ENCODE measurements around the gene POLG.
A peak's percentile ranks its signal among the peaks of the same experiment; 100 is the strongest.

POLG gene

DNA sequence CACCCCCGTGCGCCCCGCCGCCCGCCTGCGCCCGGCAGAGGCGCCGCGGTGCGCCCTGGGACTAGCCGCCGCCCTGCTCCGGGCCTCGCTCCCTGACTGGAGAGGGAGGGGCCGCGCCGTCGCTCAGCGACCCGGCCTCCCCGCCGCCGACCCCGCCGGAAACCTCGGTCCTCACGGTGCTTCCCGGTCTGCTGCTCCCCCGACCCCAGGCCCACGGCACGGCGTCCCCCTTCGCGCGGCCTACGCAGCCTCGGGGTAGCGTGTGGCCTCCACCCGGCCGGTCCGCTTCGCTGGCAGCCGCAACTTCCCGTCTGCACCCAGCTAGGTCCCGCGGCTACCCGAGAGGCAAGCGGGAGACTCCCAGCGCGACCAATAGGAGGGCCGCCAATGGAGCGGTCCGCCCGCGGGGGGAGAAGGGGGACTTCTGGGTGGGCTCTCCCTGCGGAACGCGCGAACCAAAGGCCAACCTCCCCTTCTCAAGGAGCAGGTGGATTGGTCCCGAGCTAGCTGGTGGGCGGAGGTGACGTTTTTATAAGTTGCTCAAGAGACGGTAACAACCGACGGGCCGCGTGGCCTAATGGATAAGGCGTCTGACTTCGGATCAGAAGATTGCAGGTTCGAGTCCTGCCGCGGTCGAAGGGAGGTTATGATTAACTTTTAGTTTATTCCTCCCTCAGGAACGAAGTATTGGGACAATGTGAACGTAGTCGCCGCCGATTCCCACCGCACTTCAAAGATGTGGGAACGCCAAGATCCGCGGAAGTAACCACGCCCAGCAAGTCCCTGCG lies at the start of gene POLG:
Gene POLG (minus strand): TSS at position 315 of the 788 bp plus-strand sequence. CDS start 1,070 bp downstream, outside the sequence.
- peak; percentile 87 for DNase-seq

GRCh38 chr15:89384176-89384604 lies 49.6 kb upstream of the POLG start:
- DNase-seq = no peak

DNA sequence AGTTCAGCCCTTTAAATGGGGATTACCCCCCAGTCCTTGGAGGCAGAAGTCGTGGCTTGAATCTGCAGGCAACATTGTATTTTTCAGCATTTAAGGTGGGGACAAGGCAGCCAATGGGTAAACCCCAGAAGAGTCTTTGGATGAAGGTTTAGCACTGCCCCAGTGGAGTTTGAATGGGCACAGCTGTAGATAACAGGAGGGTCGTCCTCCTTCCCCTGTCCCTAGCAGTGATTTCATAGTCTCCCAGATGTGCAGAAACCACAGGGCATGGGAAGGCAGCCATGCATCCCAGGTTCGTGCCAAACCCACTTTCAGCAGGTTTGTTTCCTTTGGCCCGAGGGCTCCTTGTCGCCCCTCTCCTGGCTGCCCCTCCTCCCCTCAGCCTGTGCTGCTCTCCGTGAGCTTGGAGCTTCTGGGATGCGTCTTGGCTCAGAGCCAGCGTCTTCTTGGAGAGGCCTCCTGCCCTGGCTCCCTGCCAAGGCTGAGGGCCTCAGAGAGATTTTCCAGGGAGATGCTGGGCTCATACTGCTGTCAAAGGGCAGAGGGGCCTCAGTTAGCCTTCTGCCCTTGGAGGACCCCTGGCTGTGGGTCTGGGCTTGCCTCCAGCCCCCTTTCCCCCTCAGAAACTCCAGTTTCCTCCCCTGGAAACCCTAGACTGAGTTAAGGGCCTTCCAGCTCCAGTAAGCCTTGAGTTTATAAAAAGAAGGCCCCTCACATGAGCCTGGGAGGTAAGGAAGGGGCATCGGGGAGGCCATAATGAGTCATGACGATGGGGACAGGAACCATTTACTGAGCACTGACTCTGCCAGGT lies 48.9 kb upstream of the POLG start:
- DNase-seq = no peak

DNA sequence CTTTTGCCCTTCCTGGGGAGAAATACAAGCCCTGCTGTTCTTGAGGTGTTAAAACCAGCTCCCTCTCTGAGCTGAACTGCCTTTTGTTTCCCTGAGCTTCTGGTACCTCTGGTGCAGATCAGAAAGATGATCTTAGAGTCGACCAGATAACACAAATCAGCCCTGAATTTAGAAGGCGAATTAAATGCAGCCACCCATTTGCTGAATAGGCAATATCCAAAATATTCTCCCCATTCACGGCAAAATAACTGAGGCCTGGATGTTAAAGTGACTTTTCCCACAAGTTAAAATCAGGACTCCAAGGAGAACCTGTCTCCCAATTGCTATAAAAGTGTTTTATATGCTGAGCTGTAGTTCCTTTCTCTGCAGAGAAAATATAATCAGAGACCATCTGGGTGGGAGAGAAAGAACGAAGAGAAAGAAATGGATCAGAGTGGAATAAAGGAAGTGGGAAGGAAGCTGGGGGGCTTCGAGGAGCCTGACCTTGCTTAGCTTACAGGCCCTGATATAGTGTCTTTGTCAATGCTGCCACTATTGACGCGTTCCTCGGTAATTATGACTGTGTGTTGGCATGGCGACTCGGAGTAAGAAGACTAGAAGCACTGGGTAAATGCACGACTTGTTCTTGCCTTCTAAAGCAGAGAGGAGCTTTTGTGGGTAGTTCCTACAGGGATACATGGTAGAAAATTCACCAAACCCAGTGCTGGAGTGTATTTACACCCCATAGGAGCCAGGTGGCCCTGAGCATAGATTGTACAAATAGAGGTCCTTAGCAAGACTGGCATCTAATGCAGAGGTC lies 47.5 kb upstream of the POLG start:
- no peak for DNase-seq

- no peak for DNase-seq
These were observed 46.7 kb upstream of the POLG start for GRCh38 chr15:89381331-89381730.

DNA sequence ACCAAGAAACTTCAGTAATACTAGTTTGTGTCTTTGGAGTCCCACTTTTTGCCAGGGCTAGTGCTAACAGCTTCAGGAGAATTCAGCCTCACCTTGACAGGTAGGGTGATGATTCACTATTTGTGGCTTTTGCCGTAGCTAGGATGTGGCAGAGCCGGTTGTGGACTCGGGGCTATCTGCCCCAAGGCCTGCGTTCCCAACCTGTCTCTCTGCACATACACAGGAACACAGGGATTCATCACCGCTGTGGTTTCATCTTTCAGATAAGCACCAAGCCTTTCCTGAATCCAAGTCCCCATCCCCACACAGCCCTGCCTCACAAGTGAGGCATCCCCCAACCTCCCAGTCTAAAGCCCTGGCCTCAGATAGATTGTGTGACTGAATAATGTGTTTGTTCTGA lies 45.2 kb upstream of the POLG start:
- no peak for DNase-seq

DNA sequence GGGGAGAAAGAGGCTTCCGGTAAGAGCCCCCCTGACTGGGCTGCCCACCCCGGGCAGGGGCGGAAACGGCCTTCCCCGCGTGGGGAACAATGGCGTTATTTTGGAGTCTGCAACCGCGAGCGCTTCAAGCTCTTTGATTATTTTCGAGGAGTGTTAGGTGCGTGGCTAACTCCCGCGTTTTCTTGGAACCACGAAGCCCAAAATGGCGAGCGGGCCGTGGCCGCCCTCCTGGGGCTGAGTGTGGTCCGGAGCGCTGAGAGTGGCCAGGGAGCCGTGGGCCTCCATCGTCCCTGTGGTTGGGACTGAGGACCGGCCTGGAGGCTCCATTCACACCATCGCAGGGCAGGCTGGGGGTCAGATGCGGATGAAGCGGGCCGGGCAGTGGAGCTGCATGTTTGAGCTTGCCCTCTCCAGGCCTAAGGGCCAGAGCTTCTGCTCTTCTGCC lies 44.6 kb upstream of the POLG start:
- no peak for DNase-seq

GRCh38 chr15:89378296-89379151 lies 43.9 kb upstream of the POLG start:
- no peak for DNase-seq

- DNase-seq = no peak
These were observed 43.2 kb upstream of the POLG start for GRCh38 chr15:89377842-89378295.

GRCh38 chr15:89377024-89377841 lies 42.6 kb upstream of the POLG start:
- no peak for DNase-seq

GRCh38 chr15:89376388-89376787 lies 41.8 kb upstream of the POLG start:
- DNase-seq = no peak

DNA sequence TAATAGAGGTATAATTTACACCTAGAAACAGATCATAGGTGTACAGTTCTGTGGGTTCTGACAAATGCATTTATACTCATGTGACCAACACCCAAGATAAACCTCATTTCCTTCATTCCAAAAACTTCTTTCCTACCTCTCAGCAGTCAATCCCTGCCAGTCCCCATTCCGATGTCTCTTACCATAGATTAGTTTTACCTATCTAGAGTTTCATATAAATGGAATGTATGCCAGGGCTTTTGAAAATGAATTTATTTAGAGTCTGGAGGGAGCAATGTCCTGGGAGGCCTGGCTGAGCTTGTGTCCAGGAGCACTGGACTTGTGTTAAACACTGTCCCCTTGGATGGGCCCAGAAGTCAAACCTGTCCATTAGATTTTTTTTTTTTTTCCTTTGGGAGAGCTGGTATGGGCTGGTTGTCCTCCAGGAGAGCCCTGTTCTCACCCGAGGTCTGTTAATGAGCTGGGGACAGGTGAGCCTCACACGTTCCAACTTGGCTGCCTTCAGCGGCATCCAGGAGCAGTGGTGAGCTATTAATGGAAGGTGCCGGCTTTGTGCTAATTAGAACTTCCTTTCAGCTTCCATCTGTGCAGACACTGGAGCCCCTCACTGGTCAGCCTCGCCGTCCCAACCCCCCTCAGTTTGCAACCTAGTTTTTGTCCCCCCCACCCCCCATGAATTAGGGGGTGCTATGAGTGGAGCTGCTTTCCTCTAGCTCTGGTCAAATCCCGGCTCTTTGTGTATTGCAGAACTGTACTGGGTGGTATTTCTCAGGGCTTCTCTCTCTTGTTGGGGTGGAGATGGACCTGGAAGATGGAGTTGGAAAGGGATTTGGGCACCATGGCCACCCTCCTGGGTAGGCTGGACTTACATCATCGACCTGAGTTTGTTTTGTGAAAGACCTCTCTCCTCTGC lies 40.7 kb upstream of the POLG start:
- DNase-seq = no peak

GRCh38 chr15:89374086-89374981 lies 39.7 kb upstream of the POLG start:
- no peak for DNase-seq

- no peak for DNase-seq
These were observed 37.7 kb upstream of the POLG start for GRCh38 chr15:89372069-89372935.

- no peak for DNase-seq
These were observed 36.8 kb upstream of the POLG start for GRCh38 chr15:89371228-89372044.

DNA sequence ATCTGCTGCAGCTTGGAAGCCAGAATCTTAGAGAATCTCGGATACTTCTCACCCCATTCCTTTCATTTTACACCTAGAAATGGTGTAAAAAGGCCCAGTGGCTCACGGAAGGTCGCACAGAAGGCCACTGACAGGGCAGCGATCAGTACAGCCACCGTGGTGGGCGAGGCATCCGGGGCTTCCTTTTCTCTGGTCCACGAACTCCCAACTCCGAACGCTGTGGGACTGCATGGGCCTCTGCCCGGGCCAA lies 36.3 kb upstream of the POLG start:
- no peak for DNase-seq

Data from DMS 273 treated with DMSO at 0.1 percent for 48 hours (cell line).